Type B pancreatic cell (in vitro differentiated cells): ENCODE results near the gene STK35. TPM values are rescaled to one million over a fixed set of nuclear protein-coding genes. Genes with fewer than 3 reads are reported as not detected.
A peak's percentile ranks its signal among the peaks of the same experiment; 100 is the strongest.

Source experiments
- DNase-seq: peaks from one replicate; pipeline ENCODE4 v3.0.0; 2021; ENCODE audit warnings: mixed read lengths; ENCODE audit not compliant: unreplicated experiment; ENCODE audit errors: extremely low spot score
- H3K27ac Mint-ChIP-seq: 2 replicates; pipeline ENCODE4 v1.8.0; 2021; ENCODE audit warnings: mild to moderate bottlenecking, mixed read lengths
- H3K27me3 Mint-ChIP-seq: 2 replicates; pipeline ENCODE4 v1.8.0; 2021; ENCODE audit warnings: mixed read lengths
- H3K36me3 Mint-ChIP-seq: 2 replicates; pipeline ENCODE4 v1.8.0; 2021; ENCODE audit warnings: mixed read lengths
- H3K4me1 Mint-ChIP-seq: one replicate; pipeline ENCODE4 v1.8.0; 2021; ENCODE audit warnings: mixed read lengths; ENCODE audit not compliant: unreplicated experiment
- H3K4me3 Mint-ChIP-seq: 2 replicates; pipeline ENCODE4 v1.8.0; 2021; ENCODE audit warnings: mild to moderate bottlenecking, mixed read lengths
- H3K9me3 Mint-ChIP-seq: 2 replicates; pipeline ENCODE4 v1.8.0; 2021; ENCODE audit warnings: mixed read lengths
- long read RNA-seq: library from polyadenylated mRNA; unstranded; transcript quantifications from one replicate; pipeline ENCODE4 v2.0.0, GENCODE V29; 2020
- total RNA-seq: library from RNA; stranded (reverse); gene quantifications from 2 replicates; pipeline ENCODE4 v1.2.1, GENCODE V29; 2021; ENCODE audit warnings: low replicate concordance
- TF ChIP-seq, protein P1 (sequence below): fragments of 200-600 bp; sonication (generic); conservative IDR thresholded peaks from 2 replicates; pipeline ENCODE4 v1.5.0; 2021; ENCODE audit warnings: antibody characterized with exemption, mild to moderate bottlenecking

STK35 gene
- total RNA-seq = 28.3 and 28.9 TPM in 2 replicates
- long read RNA-seq, partial matches to known transcripts = 0 of 26 reads
- long read RNA-seq, other reads (novel, unspliced or antisense) = 26 of 26 reads

DNA sequence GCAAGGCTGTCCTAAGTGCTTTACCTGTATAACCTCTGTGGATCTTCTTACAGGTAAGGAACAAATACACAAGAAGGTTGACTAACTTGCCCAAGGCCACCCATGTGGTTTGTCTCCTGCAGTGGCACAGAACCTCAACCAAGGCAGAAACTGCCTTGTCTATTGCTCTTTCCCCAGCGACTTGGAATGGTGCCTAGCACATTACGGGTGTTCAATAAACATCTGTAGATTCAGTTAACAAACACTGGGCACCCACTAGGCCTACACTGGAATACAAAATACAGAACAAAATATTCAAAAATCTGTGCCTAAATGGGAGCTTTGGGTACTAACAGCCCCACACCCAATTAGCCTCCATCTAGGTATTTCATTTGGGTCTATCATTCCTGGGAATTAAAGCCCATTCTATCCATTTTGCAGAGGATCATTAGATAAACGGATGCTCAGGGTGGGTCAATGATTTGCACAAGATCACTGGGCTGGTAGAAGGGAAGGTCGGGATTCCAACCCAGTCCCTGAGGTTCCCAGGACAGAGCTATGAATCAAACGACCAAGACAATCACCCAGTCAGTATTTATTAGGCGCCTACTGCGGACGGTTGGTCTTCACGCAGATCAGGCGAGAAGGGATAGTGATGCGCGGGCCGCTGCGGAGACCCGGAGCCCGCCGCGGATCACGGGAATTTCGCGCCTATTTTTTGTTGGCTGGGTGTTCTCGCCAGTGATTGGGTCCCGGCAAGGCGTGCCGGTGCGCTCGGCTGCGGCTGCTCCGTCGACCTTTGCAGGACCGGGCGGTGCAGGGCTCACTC lies at the start of gene STK35:
STK35 (plus strand) TSS at position 771 of the 808 bp plus-strand sequence. CDS start 55 bp downstream, outside the sequence.
- TF ChIP-seq, protein P1, sequence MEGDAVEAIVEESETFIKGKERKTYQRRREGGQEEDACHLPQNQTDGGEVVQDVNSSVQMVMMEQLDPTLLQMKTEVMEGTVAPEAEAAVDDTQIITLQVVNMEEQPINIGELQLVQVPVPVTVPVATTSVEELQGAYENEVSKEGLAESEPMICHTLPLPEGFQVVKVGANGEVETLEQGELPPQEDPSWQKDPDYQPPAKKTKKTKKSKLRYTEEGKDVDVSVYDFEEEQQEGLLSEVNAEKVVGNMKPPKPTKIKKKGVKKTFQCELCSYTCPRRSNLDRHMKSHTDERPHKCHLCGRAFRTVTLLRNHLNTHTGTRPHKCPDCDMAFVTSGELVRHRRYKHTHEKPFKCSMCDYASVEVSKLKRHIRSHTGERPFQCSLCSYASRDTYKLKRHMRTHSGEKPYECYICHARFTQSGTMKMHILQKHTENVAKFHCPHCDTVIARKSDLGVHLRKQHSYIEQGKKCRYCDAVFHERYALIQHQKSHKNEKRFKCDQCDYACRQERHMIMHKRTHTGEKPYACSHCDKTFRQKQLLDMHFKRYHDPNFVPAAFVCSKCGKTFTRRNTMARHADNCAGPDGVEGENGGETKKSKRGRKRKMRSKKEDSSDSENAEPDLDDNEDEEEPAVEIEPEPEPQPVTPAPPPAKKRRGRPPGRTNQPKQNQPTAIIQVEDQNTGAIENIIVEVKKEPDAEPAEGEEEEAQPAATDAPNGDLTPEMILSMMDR = no peak
- Mint-ChIP-seq H3K4me1 (peaks cover 24% of the 10 kb centered on the region), H3K4me3 (peak within 1 kb of the TSS; percentile 92), H3K27ac (peak within 1 kb of the TSS; percentile 100), H3K36me3 (peaks cover 9% of the 10 kb centered on the region), H3K9me3 (no peaks in the 10 kb centered on the region), H3K27me3 (peaks cover 7% of the 10 kb centered on the region)
- DNase-seq = no peak

DNA sequence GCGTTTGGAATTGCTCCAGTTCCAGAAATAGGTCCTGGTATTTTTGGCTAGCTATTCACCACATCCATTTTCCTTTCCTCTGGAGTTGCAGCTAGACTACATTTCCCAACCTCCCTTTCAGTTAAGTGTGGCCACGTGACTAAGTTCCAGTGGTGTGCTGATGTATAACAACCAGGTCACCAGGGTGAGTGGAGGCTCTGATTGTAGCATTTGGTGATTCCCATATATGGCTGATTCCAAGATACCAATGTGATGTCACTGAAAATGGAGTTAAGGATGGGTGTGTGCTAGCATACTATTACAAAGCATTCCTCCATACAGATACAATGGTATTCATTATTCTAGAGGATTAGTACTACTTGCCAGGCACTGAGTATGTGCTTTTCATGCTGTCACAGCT lies 49.7 kb upstream of the STK35 start:
- Mint-ChIP-seq H3K27me3 (peaks cover 27% of the 10 kb centered on the region), H3K36me3 (no peaks in the 10 kb centered on the region), H3K9me3 (no peaks in the 10 kb centered on the region), H3K4me1 (no peaks in the 10 kb centered on the region), H3K4me3 (no peak overlapping the region), H3K27ac (no peak overlapping the region)
- TF ChIP-seq, protein P1 = no peak
- DNase-seq = no peak

DNA sequence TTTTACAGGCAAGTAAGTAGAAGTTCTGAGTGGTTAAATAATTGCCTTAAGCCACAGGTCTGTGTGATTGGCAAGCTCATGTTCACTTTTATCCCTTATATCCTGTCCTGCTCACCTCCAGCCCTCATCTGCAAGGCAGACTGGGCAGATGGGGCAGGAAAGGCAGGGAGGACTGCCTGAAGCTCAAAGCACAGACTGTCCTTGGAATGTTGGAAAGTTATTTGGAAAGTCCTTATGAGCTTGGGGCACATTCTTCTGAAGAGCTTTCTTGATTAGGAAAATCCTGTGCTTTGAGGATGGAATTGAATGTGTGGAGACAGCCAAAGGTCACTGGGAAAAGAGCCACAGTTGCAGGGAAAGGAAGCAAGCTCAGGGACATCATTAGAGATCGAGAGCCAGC lies 48.9 kb upstream of the STK35 start:
- H3K27me3 Mint-ChIP-seq = peaks cover 29% of the 10 kb centered on the region
- no peak for DNase-seq
- H3K4me3 Mint-ChIP-seq = no peak overlapping the region
- TF ChIP-seq, protein P1 = no peak
- peaks cover 2% of the 10 kb centered on the region for H3K9me3 Mint-ChIP-seq
- no peak overlapping the region for H3K27ac Mint-ChIP-seq
- H3K36me3 Mint-ChIP-seq = no peaks in the 10 kb centered on the region
- H3K4me1 Mint-ChIP-seq = no peaks in the 10 kb centered on the region

DNA sequence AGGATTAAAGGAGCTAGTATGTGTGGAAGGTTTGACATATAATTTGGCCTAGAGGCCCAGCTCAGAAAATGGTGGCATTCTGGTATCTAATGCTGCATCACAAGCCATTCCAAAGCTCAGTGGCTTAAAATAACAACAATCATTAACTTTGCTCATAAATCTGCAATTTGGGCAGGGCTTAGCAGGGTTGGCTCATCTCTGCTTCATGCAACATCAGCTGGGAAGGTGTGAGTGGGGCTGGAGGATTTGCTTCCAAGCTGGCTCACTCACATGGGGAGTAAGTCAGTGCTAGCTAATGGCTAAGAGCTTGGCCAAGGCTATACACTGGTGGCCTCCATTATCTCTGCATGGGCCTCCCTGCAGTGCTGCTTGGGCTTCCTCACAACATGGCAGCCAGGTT lies 48.0 kb upstream of the STK35 start:
- DNase-seq = no peak
- TF ChIP-seq, protein P1 = no peak
- Mint-ChIP-seq H3K27ac (no peak overlapping the region), H3K27me3 (peaks cover 25% of the 10 kb centered on the region), H3K4me1 (no peaks in the 10 kb centered on the region), H3K9me3 (peaks cover 10% of the 10 kb centered on the region), H3K4me3 (no peak overlapping the region), H3K36me3 (no peaks in the 10 kb centered on the region)

DNA sequence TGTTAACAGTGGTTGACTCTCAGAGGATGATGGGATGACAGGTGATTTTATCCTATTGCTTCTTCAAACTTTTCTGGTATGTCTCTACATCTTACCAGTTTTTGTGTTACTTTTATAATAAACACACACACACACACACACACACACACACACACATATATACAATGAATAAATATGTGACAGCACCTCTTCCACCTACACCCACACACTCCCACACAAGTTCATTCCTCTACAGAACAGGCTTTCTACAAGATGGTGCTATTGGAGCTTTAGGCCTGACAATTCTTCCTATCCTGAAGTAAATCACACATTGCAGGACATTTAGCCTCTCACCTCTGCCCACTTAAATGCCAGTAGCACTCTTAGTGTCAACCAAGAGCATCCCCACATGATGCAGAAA lies 46.7 kb upstream of the STK35 start:
- H3K27me3 Mint-ChIP-seq = peaks cover 14% of the 10 kb centered on the region
- H3K4me3 Mint-ChIP-seq = no peak overlapping the region
- TF ChIP-seq, protein P1 = no peak
- no peak for DNase-seq
- no peak overlapping the region for H3K27ac Mint-ChIP-seq
- H3K9me3 Mint-ChIP-seq = peaks cover 11% of the 10 kb centered on the region
- no peaks in the 10 kb centered on the region for H3K36me3 Mint-ChIP-seq
- no peaks in the 10 kb centered on the region for H3K4me1 Mint-ChIP-seq
